Measurements from ENCODE around the gene SNAPC2. TPM values are rescaled to one million over a fixed set of nuclear protein-coding genes. Genes with fewer than 3 reads are reported as not detected.

Gene SNAPC2
- total and polyA plus RNA-seq, 12 donors, result 5.7 to 26.1 (median 9.5) TPM

- no peak for ATAC-seq
- Histone ChIP-seq H3K4me3 (no peak overlapping the region), H3K27ac (no peak overlapping the region), H3K9me3 (no peaks in the 10 kb centered on the region), H3K36me3 (peaks cover 0 to 95% (median 30%) of the 10 kb centered on the region in 9 donors), H3K27me3 (no peaks in the 10 kb centered on the region), H3K4me1 (peaks cover 0 to 26% (median 12%) of the 10 kb centered on the region in 9 donors)
- intact Hi-C loops (cut with DNase I), result loop anchor here in 5 of 10 donors (2.0 to 10.0 kb wide), 4 partner anchors 31 to 280 kb away; partner anchors contain the start of gene ELAVL1 (in 1 of the 5)
- DNase-seq, result no peak
- TF ChIP-seq, protein P1, sequence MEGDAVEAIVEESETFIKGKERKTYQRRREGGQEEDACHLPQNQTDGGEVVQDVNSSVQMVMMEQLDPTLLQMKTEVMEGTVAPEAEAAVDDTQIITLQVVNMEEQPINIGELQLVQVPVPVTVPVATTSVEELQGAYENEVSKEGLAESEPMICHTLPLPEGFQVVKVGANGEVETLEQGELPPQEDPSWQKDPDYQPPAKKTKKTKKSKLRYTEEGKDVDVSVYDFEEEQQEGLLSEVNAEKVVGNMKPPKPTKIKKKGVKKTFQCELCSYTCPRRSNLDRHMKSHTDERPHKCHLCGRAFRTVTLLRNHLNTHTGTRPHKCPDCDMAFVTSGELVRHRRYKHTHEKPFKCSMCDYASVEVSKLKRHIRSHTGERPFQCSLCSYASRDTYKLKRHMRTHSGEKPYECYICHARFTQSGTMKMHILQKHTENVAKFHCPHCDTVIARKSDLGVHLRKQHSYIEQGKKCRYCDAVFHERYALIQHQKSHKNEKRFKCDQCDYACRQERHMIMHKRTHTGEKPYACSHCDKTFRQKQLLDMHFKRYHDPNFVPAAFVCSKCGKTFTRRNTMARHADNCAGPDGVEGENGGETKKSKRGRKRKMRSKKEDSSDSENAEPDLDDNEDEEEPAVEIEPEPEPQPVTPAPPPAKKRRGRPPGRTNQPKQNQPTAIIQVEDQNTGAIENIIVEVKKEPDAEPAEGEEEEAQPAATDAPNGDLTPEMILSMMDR (IDR thresholded peaks at IDR 0.05), result no peak
- WGBS, 2 donors, result 83% methylated on average over 35 of the region's 35 CpGs
These were observed 51.7 kb downstream of the SNAPC2 start for GRCh38 chr19:7971553-7972520.

Other genes starting within 250 kb of the SNAPC2 start
- gene MCEMP1, start 243.2 kb upstream of the SNAPC2 start, total RNA-seq, result 1 to 10 TPM in 1 of 10 donors, under 1 TPM in 5, not detected in 4; 0.17 to 1.2 (median 0.25) TPM
- under 1 TPM in 1 of 2 donors, not detected in 1; 0.71 TPM for gene MCEMP1, start 243.2 kb upstream of the SNAPC2 start, polyA plus RNA-seq
- 100 to 1,000 TPM in 3 of 10 donors, 10 to 100 TPM in 7; 75.3 to 132 (median 86.0) TPM for gene TRAPPC5, start 239.5 kb upstream of the SNAPC2 start, total RNA-seq
- 100 to 1,000 TPM; 149 to 388 TPM for gene TRAPPC5, start 239.5 kb upstream of the SNAPC2 start, polyA plus RNA-seq
- 1 to 10 TPM in 1 of 10 donors, under 1 TPM in 4, not detected in 5; 0.21 to 1.0 (median 0.44) TPM for gene FCER2, start 218.2 kb upstream of the SNAPC2 start, total RNA-seq
- gene FCER2, start 218.2 kb upstream of the SNAPC2 start, polyA plus RNA-seq, result under 1 TPM; 0.13 to 0.44 TPM
- gene CLEC4G, start 188.2 kb upstream of the SNAPC2 start, total RNA-seq, result 1 to 10 TPM in 3 of 10 donors, under 1 TPM in 4, not detected in 3; 0.25 to 4.2 (median 0.91) TPM
- under 1 TPM; 0.20 to 0.73 TPM for gene CLEC4G, start 188.2 kb upstream of the SNAPC2 start, polyA plus RNA-seq
- 10 to 100 TPM in 2 of 10 donors, 1 to 10 TPM in 8; 1.6 to 29.6 (median 4.6) TPM for gene CD209, start 172.8 kb upstream of the SNAPC2 start, total RNA-seq
- under 1 TPM; 0.54 to 0.95 TPM for gene CD209, start 172.8 kb upstream of the SNAPC2 start, polyA plus RNA-seq
- gene CLEC4M, start 157.1 kb upstream of the SNAPC2 start, total RNA-seq, result not detected
- gene CLEC4M, start 157.1 kb upstream of the SNAPC2 start, polyA plus RNA-seq, result not detected
- gene EVI5L, start 90.1 kb upstream of the SNAPC2 start, total RNA-seq, result 10 to 100 TPM; 16.8 to 26.3 (median 20.3) TPM
- gene EVI5L, start 90.1 kb upstream of the SNAPC2 start, polyA plus RNA-seq, result 10 to 100 TPM; 12.9 to 21.0 TPM
- gene PRR36, start 45.9 kb upstream of the SNAPC2 start, total RNA-seq, result under 1 TPM in 1 of 10 donors, not detected in 9; 0.05 TPM
- under 1 TPM; 0.01 to 0.07 TPM for gene PRR36, start 45.9 kb upstream of the SNAPC2 start, polyA plus RNA-seq
- gene LRRC8E, start 31.8 kb upstream of the SNAPC2 start, total RNA-seq, result 1 to 10 TPM in 5 of 10 donors, under 1 TPM in 5; 0.33 to 3.3 (median 0.99) TPM
- 1 to 10 TPM in 1 of 2 donors, under 1 TPM in 1; 0.66 to 1.2 TPM for gene LRRC8E, start 31.8 kb upstream of the SNAPC2 start, polyA plus RNA-seq
- 10 to 100 TPM; 21.3 to 32.5 (median 24.6) TPM for gene MAP2K7, start 16.5 kb upstream of the SNAPC2 start, total RNA-seq
- 10 to 100 TPM; 13.1 to 53.8 TPM for gene MAP2K7, start 16.5 kb upstream of the SNAPC2 start, polyA plus RNA-seq
- gene TGFBR3L, start 5.5 kb upstream of the SNAPC2 start, total RNA-seq, result 10 to 100 TPM in 2 of 10 donors, 1 to 10 TPM in 8; 1.1 to 11.6 (median 4.7) TPM
- 1 to 10 TPM; 1.9 to 2.3 TPM for gene TGFBR3L, start 5.5 kb upstream of the SNAPC2 start, polyA plus RNA-seq
- gene CTXN1, start 5.8 kb downstream of the SNAPC2 start, total RNA-seq, result under 1 TPM in 6 of 10 donors, not detected in 4; 0.18 to 0.44 (median 0.24) TPM
- under 1 TPM in 1 of 2 donors, not detected in 1; 0.74 TPM for gene CTXN1, start 5.8 kb downstream of the SNAPC2 start, polyA plus RNA-seq
- 10 to 100 TPM; 54.9 to 97.5 (median 71.4) TPM for gene TIMM44, start 23.3 kb downstream of the SNAPC2 start, total RNA-seq
- 100 to 1,000 TPM; 110 to 188 TPM for gene TIMM44, start 23.3 kb downstream of the SNAPC2 start, polyA plus RNA-seq
- 10 to 100 TPM; 44.2 to 60.1 (median 55.3) TPM for gene ELAVL1, start 85.3 kb downstream of the SNAPC2 start, total RNA-seq
- gene ELAVL1, start 85.3 kb downstream of the SNAPC2 start, polyA plus RNA-seq, result 10 to 100 TPM; 11.6 to 31.7 TPM
- not detected for gene CCL25, start 132.4 kb downstream of the SNAPC2 start, total RNA-seq
- gene CCL25, start 132.4 kb downstream of the SNAPC2 start, polyA plus RNA-seq, result not detected
- gene FBN3, start 229.3 kb downstream of the SNAPC2 start, total RNA-seq, result under 1 TPM in 3 of 10 donors, not detected in 7; 0.05 to 0.26 (median 0.06) TPM
- gene FBN3, start 229.3 kb downstream of the SNAPC2 start, polyA plus RNA-seq, result not detected

Measured in heart right ventricle (tissue), 16 donors.